A549 (cell line): ENCODE results near the gene GGN. TPM values are rescaled to one million over a fixed set of nuclear protein-coding genes. Genes with fewer than 3 reads are reported as not detected.

ENCODE experiments used
- ATAC-seq, 2 experiments: fragments of 200-7000 bp in 1 of 2; fragments of >200 bp in 1 of 2; cut with Nextera tagmentation in 1 of 2; cut with Tn5 transposase in 1 of 2; 3 replicates each; pipeline versions ENCODE4 v1.8.0 to v1.9.1; 2018 to 2020; ENCODE audit warnings: mild to moderate bottlenecking in 1 of 2, moderate library complexity in 1 of 2
- CTCF ChIA-PET: fragments of 300-600 bp; sonication (Branson Sonifier 250); formaldehyde crosslinking; extraction: SDS; loops from one replicate; lab custom pipeline; 2021; ENCODE audit warnings: antibody characterized with exemption, inconsistent platforms; lab: Yijun Ruan, JAX
- POLR2A ChIA-PET: fragments of 350-600 bp; formaldehyde crosslinking; extraction: SDS; loops from one replicate; lab custom pipeline; 2021; ENCODE audit warnings: antibody characterized with exemption, inconsistent platforms; lab: Yijun Ruan, JAX
- DNase-seq, 2 experiments: peaks; one replicate each; pipeline versions ENCODE4 v3.0.0 to v3.0.0-alpha.2; 2011 to 2016; ENCODE audit warnings: low read depth in 1 of 2, low spot score in 1 of 2
- FAIRE-seq: peaks from 2 replicates; lab custom pipeline; 2011; peaks lifted over from hg19 to GRCh38; lab: Jason Lieb, UNC
- H3K27ac ChIP-seq, 2 experiments: fragments of >200 bp; sonication (Bioruptor Twin); formaldehyde crosslinking; 3 replicates each; pipeline ENCODE4 v1.5.1; 2016 to 2017
- H3K4me1 ChIP-seq: fragments of >200 bp; sonication (Bioruptor Twin); formaldehyde crosslinking; 3 replicates; pipeline ENCODE4 v1.6.1; 2016
- H3K4me2 ChIP-seq: fragments of >200 bp; sonication (Bioruptor Twin); formaldehyde crosslinking; 3 replicates; pipeline ENCODE4 v1.6.1; 2016
- H3K4me3 ChIP-seq: fragments of >200 bp; sonication (Bioruptor Twin); formaldehyde crosslinking; 3 replicates; pipeline ENCODE4 v1.5.1; 2016
- H3K9me3 ChIP-seq: fragments of >200 bp; sonication (Bioruptor Twin); formaldehyde crosslinking; 3 replicates; pipeline ENCODE4 v1.6.1; 2016
- BHLHE40 ChIP-seq: IDR thresholded peaks from 2 replicates; pipeline ENCODE4 v1.6.1; 2012; ENCODE audit warnings: low read depth, low read length, inconsistent platforms
- E2F6 ChIP-seq: IDR thresholded peaks from 2 replicates; pipeline ENCODE4 v1.6.1; 2012; ENCODE audit warnings: low read depth, borderline replicate concordance
- MAX ChIP-seq: IDR thresholded peaks from 2 replicates; pipeline ENCODE4 v1.6.1; 2012
- RFX5 ChIP-seq: fragments of 450-650 bp; IDR thresholded peaks from 2 replicates; pipeline ENCODE4 v1.7.1; 2014; ENCODE audit warnings: antibody characterized with exemption, mild to moderate bottlenecking, moderate library complexity
- TFCP2L1 ChIP-seq: fragments of 250-450 bp; sonication (Bioruptor Pico); IDR thresholded peaks from 2 replicates; pipeline ENCODE4 v1.5.0; 2021; ENCODE audit warnings: mild to moderate bottlenecking
- WGBS: methylation state at CpG from one replicate; pipeline ENCODE4 v1.1.6; 2017; ENCODE audit errors: missing lambda C conversion rate; 5-methylcytosine and 5-hydroxymethylcytosine counted together
- polyA plus RNA-seq, 4 experiments: library from polyadenylated mRNA; depleted of rRNA in 3 of 4; stranded (reverse); fragments of >200 nt; fragmentation: RNase III in 1 of 4; extraction: RNeasy Plus Mini Kit Qiagen cat#74134 plus additional on column Dnase treatment in 1 of 4; gene quantifications; 2 replicates in 3 of 4; 3 replicates in 1 of 4; pipeline ENCODE4 v1.2.3, GENCODE V29; 2011 to 2017

Gene GGN
- polyA plus RNA-seq, 2 of the 4 experiments (the other 2 are of a cell fraction): 0.46 TPM; not detected in 1

DNA sequence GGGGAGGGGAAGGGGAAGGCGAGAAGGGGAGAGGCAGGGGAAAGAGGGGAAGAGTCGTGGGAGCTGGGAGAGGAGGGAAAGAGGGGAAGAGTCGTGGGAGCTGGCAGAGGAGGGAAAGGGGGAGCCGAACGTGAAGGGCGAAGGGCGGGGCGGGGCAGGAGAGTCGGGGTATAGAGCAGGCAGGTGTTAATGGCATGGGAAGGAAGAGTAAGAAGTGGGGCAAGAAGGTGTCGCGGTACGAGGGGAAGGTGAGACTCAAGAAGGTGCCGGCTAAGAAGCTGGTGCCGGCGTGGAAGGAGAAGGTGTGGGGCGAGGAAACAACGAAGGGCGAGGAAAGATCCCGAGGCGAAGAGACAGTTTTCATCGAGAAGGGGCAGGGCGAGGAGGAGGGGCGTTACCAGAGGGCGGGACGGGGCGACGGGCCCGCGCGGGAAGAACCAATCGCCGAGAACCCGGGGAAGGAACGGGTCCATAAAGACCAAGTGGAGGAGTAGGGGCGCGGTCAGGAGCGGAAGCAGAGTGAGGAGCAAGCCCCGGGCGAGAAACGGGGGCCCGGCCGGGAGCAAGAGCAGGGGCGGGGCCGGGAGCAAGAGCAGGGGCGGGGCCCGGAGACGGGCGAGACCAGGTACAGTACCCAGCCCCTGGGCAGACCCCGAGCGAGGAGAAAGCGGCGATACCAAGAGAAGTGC, 51.7 kb downstream of the GGN start:
- TF ChIP-seq RFX5 (0 out of 2 replicates have a peak, but pooled peaks have one; percentile 23), E2F6 (peak; percentile 22; the same call in 1 of the 2 replicates), BHLHE40 (no peak; the same call in 1 of the 2 replicates), MAX (peak; percentile 59; the same call in 1 of the 2 replicates), TFCP2L1 (CRISPR knock-in tag) (peak; percentile 88)
- peak overlapping the region; percentile 74 to 82 for H3K27ac ChIP-seq
- WGBS: 2% methylated on average over 47 of the region's 52 CpGs
- peak; percentile 82 to 92 for ATAC-seq
- H3K4me3 ChIP-seq: peak overlapping the region; percentile 66
- H3K9me3 ChIP-seq: no peaks in the 10 kb centered on the region
- peak; percentile 99 to 100 for DNase-seq
- ChIA-PET CTCF (interaction anchor here (0.6 to 20.5 kb wide), 51 partner anchors 8 to 1112 kb away, joined by 3 to 1052 read pairs (median 6); partner anchors contain the start of genes C19orf33, GGN, KCNK6 and PPP1R14A), POLR2A (interaction anchor here (0.6 to 1.4 kb wide), 7 partner anchors 32 to 130 kb away, joined by 3 to 14 read pairs (median 4); partner anchors contain the start of genes C19orf33, GGN, PPP1R14A and PSMD8)
- H3K4me2 ChIP-seq: peak overlapping the region; percentile 81
- FAIRE-seq: peak; percentile 98
- H3K4me1 ChIP-seq: peaks cover 8% of the 10 kb centered on the region; the same call in 2 of the 3 replicates

Other genes starting within 250 kb of the GGN start
- gene DPF1, start 163.8 kb downstream of the GGN start, polyA plus RNA-seq (2011; rRNA removed): 1.3 and 2.1 TPM in 2 replicates
- 4.4 to 6.8 TPM (median 5.3 TPM) in 3 replicates for gene DPF1, start 163.8 kb downstream of the GGN start, polyA plus RNA-seq (2017; fragmentation: RNase III; extraction: RNeasy Plus Mini Kit Qiagen cat#74134 plus additional on column Dnase treatment)
- 14.6 and 30.5 TPM in 2 replicates for gene PPP1R14A, start 131.7 kb downstream of the GGN start, polyA plus RNA-seq (2011; rRNA removed)
- gene PPP1R14A, start 131.7 kb downstream of the GGN start, polyA plus RNA-seq (2017; fragmentation: RNase III; extraction: RNeasy Plus Mini Kit Qiagen cat#74134 plus additional on column Dnase treatment): 88.6 to 99.6 TPM (median 99.5 TPM) in 3 replicates
- gene SPINT2, start 123.5 kb downstream of the GGN start, polyA plus RNA-seq (2011; rRNA removed): 343 and 425 TPM in 2 replicates
- gene SPINT2, start 123.5 kb downstream of the GGN start, polyA plus RNA-seq (2017; fragmentation: RNase III; extraction: RNeasy Plus Mini Kit Qiagen cat#74134 plus additional on column Dnase treatment): 244 to 296 TPM (median 291 TPM) in 3 replicates
- gene C19orf33, start 83.8 kb downstream of the GGN start, polyA plus RNA-seq (2011; rRNA removed): 197 and 302 TPM in 2 replicates
- 487 to 531 TPM (median 489 TPM) in 3 replicates for gene C19orf33, start 83.8 kb downstream of the GGN start, polyA plus RNA-seq (2017; fragmentation: RNase III; extraction: RNeasy Plus Mini Kit Qiagen cat#74134 plus additional on column Dnase treatment)
- 75.5 and 88.1 TPM in 2 replicates for gene YIF1B, start 72.1 kb downstream of the GGN start, polyA plus RNA-seq (2011; rRNA removed)
- gene YIF1B, start 72.1 kb downstream of the GGN start, polyA plus RNA-seq (2017; fragmentation: RNase III; extraction: RNeasy Plus Mini Kit Qiagen cat#74134 plus additional on column Dnase treatment): 87.5 to 104 TPM (median 100 TPM) in 3 replicates
- gene KCNK6, start 68.2 kb downstream of the GGN start, polyA plus RNA-seq (2011; rRNA removed): 2.8 and 3.8 TPM in 2 replicates
- gene KCNK6, start 68.2 kb downstream of the GGN start, polyA plus RNA-seq (2017; fragmentation: RNase III; extraction: RNeasy Plus Mini Kit Qiagen cat#74134 plus additional on column Dnase treatment): 2.4 to 2.8 TPM (median 2.4 TPM) in 3 replicates
- gene CATSPERG, start 52.2 kb downstream of the GGN start, polyA plus RNA-seq (2011; rRNA removed): 1.4 and 1.7 TPM in 2 replicates
- gene CATSPERG, start 52.2 kb downstream of the GGN start, polyA plus RNA-seq (2017; fragmentation: RNase III; extraction: RNeasy Plus Mini Kit Qiagen cat#74134 plus additional on column Dnase treatment): 0.62 to 1.4 TPM (median 0.80 TPM) in 3 replicates
- 437 and 469 TPM in 2 replicates for gene PSMD8, start 13.5 kb downstream of the GGN start, polyA plus RNA-seq (2011; rRNA removed)
- 456 to 462 TPM (median 458 TPM) in 3 replicates for gene PSMD8, start 13.5 kb downstream of the GGN start, polyA plus RNA-seq (2017; fragmentation: RNase III; extraction: RNeasy Plus Mini Kit Qiagen cat#74134 plus additional on column Dnase treatment)
- 3.0 and 3.5 TPM in 2 replicates for gene SPRED3, start 663 bp upstream of the GGN start, polyA plus RNA-seq (2011; rRNA removed)
- 2.6 to 3.6 TPM (median 2.8 TPM) in 3 replicates for gene SPRED3, start 663 bp upstream of the GGN start, polyA plus RNA-seq (2017; fragmentation: RNase III; extraction: RNeasy Plus Mini Kit Qiagen cat#74134 plus additional on column Dnase treatment)
- 12.8 and 13.8 TPM in 2 replicates for gene FAM98C, start 15.1 kb upstream of the GGN start, polyA plus RNA-seq (2011; rRNA removed)
- 19.5 to 20.4 TPM (median 20.1 TPM) in 3 replicates for gene FAM98C, start 15.1 kb upstream of the GGN start, polyA plus RNA-seq (2017; fragmentation: RNase III; extraction: RNeasy Plus Mini Kit Qiagen cat#74134 plus additional on column Dnase treatment)
- gene RASGRP4, start 38.2 kb upstream of the GGN start, polyA plus RNA-seq (2011; rRNA removed): 0.13 and 0.22 TPM in 2 replicates
- gene RASGRP4, start 38.2 kb upstream of the GGN start, polyA plus RNA-seq (2017; fragmentation: RNase III; extraction: RNeasy Plus Mini Kit Qiagen cat#74134 plus additional on column Dnase treatment): 0.09 to 0.30 TPM (median 0.18 TPM) in 3 replicates
- gene RYR1, start 45.7 kb upstream of the GGN start, polyA plus RNA-seq (2011; rRNA removed): 0.87 and 1.4 TPM in 2 replicates
- 3.1 to 4.5 TPM (median 3.7 TPM) in 3 replicates for gene RYR1, start 45.7 kb upstream of the GGN start, polyA plus RNA-seq (2017; fragmentation: RNase III; extraction: RNeasy Plus Mini Kit Qiagen cat#74134 plus additional on column Dnase treatment)
- 0.78 and 1.2 TPM in 2 replicates for gene MAP4K1, start 229.9 kb upstream of the GGN start, polyA plus RNA-seq (2011; rRNA removed)
- 1.3 to 2.6 TPM (median 2.1 TPM) in 3 replicates for gene MAP4K1, start 229.9 kb upstream of the GGN start, polyA plus RNA-seq (2017; fragmentation: RNase III; extraction: RNeasy Plus Mini Kit Qiagen cat#74134 plus additional on column Dnase treatment)
- gene EIF3K, start 231.2 kb upstream of the GGN start, polyA plus RNA-seq (2011; rRNA removed): 419 and 491 TPM in 2 replicates
- 910 to 1,057 TPM (median 937 TPM) in 3 replicates for gene EIF3K, start 231.2 kb upstream of the GGN start, polyA plus RNA-seq (2017; fragmentation: RNase III; extraction: RNeasy Plus Mini Kit Qiagen cat#74134 plus additional on column Dnase treatment)